Pancreas (tissue), 10 donors: ENCODE measurements around the gene PIGW. TPM values are rescaled to one million over a fixed set of nuclear protein-coding genes. Genes with fewer than 3 reads are reported as not detected.

Source experiments
- ATAC-seq, 4 donors: fragments of 200-7000 bp; cut with Tn5 transposase; one replicate each; pipeline versions ENCODE4 v1.8.0 to v1.9.1; 2020; ENCODE audit warnings: mild to moderate bottlenecking in 4 of 4, moderate library complexity in 4 of 4
- DNase-seq, 6 donors: peaks; one replicate each; pipeline ENCODE4 v3.0.0-alpha.2; 2020
- FAIRE-seq: peaks from 2 replicates; lab custom pipeline; 2012; peaks lifted over from hg19 to GRCh38; lab: Jason Lieb, UNC
- H3K27ac ChIP-seq, 4 donors: fragments of 200-600 bp; sonication (generic); 1 replicate in 3 of 4; 2 replicates in 1 of 4; pipeline versions ENCODE4 v1.5.0 to v1.8.0; 2020
- H3K27me3 ChIP-seq, 4 donors: fragments of 200-600 bp; one replicate each; pipeline ENCODE4 v1.8.0; 2021
- H3K36me3 ChIP-seq, 3 donors: fragments of 200-600 bp; sonication (generic) in 1 of 3; one replicate each; pipeline versions ENCODE4 v1.5.0 to v1.8.0; 2020 to 2021
- H3K4me1 ChIP-seq, 3 donors: fragments of 200-600 bp; one replicate each; pipeline ENCODE4 v1.8.0; 2021
- H3K4me3 ChIP-seq, 4 donors: fragments of 200-600 bp; sonication (generic) in 2 of 4; one replicate each; pipeline versions ENCODE4 v1.5.0 to v1.8.0; 2020 to 2021
- H3K9me3 ChIP-seq, 4 donors: fragments of 200-600 bp; one replicate each; pipeline ENCODE4 v1.8.0; 2021
- WGBS, 2 donors: extraction: QIAGEN DNeasy Blood & Tissue Kit; methylation state at CpG; one replicate each; pipeline ENCODE4 v1.1.7; 2013; 5-methylcytosine and 5-hydroxymethylcytosine counted together
- intact Hi-C, 3 donors: fragments of 100-400 bp; cut with DNase I; formaldehyde crosslinking; loops; one replicate each; pipeline versions ENCODE4 v1.11.1 to v1.14.2; 2022
- polyA plus RNA-seq, 2 donors: library from polyadenylated mRNA; stranded (reverse); fragments of 200-250 nt; gene quantifications; one replicate each; pipeline ENCODE4 v1.2.3, GENCODE V29; 2013
- total RNA-seq, 6 donors: library from RNA; stranded (reverse); fragmentation: NEBNext Ultra II Directional in 4 of 6; extraction: Animal tissue kit (Norgen Biotek cat#: 25700) in 4 of 6; gene quantifications; one replicate each; pipeline versions ENCODE4 v1.2.1 to v1.2.4, GENCODE V29; 2021 to 2023
- TF ChIP-seq, protein P1 (sequence below), 4 donors: fragments of 200-600 bp; sonication (generic) in 3 of 4; IDR thresholded peaks; one replicate each; pipeline versions ENCODE4 v1.5.0 to v1.8.0; 2021; ENCODE audit warnings: antibody characterized with exemption in 4 of 4
- donor health status: healthy with polysubstance abuse.
- donor health status: DM: no; HTN: no; CAD: no; lungs with moderate emphysema.
- donor health status: DM: no; HTN: no; CAD: no.
- donor health status: control.
- donor health status: control.
- donor health status: Bipolar disorder and iron deficiency.
- donor health status: DM: yes; HTN: yes; CAD: no.
- donor health status: DM: no; HTN: no; CAD: no.
- donor health status: DM: no; HTN: no; CAD: no.
- donor health status: DM: yes; HTN: yes; CAD: no.

PIGW gene
- total and polyA plus RNA-seq, 8 donors: 1.1 to 3.9 (median 2.9) TPM

DNA sequence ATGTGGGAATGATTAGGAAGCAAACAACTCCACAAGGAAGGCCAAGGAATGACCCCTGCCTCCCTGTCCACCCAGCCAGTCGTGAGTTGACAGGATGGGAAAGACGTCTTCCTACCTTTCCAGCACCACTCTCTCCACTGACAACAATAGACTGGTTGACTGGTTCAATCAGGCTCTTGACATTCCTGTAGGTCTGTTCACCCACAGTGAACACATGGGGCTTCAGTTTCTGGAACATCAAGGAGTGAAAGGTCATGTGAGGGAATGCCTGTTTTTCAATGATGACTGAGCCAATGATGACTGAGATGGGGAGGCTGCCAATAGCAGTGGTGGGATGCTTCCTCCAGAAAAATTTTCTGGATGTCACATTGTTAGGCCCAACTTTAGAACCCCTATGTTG lies 9.7 kb upstream of the PIGW start:
- WGBS, 2 donors: 84 to 92% methylated on average over 2 of the region's 2 CpGs

DNA sequence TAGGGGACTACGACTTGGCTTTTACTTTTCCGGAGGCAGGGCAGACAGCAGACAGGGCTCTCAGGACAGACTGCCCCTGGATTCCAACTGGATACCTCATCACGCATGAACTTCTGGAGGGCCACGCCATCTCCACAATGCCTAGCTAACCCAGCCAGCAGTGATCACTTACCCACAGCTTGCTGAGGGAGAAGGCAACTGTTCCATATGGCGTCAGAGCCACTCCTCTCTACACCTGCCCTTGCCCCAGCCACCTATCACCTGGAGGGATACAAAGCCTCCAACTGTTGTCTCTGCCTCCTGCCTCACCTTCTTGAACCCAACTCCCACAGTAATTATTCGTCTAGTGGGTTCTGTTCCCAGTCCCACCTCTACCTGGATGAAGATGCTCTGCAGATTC lies 8.9 kb upstream of the PIGW start:
- WGBS, 2 donors: 88 to 97% methylated on average over 6 of the region's 6 CpGs
- intact Hi-C loops: no loop called here
- Histone ChIP-seq H3K4me3 (no peak overlapping the region), H3K27ac (no peak overlapping the region), H3K9me3 (no peaks in the 10 kb centered on the region), H3K4me1 (no peaks in the 10 kb centered on the region), H3K27me3 (no peaks in the 10 kb centered on the region), H3K36me3 (peaks cover 5 to 27% (median 9%) of the 10 kb centered on the region in 3 donors)
- FAIRE-seq: no peak
- DNase-seq: no peak
- no peak for ATAC-seq
- TF ChIP-seq, protein P1, sequence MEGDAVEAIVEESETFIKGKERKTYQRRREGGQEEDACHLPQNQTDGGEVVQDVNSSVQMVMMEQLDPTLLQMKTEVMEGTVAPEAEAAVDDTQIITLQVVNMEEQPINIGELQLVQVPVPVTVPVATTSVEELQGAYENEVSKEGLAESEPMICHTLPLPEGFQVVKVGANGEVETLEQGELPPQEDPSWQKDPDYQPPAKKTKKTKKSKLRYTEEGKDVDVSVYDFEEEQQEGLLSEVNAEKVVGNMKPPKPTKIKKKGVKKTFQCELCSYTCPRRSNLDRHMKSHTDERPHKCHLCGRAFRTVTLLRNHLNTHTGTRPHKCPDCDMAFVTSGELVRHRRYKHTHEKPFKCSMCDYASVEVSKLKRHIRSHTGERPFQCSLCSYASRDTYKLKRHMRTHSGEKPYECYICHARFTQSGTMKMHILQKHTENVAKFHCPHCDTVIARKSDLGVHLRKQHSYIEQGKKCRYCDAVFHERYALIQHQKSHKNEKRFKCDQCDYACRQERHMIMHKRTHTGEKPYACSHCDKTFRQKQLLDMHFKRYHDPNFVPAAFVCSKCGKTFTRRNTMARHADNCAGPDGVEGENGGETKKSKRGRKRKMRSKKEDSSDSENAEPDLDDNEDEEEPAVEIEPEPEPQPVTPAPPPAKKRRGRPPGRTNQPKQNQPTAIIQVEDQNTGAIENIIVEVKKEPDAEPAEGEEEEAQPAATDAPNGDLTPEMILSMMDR (IDR thresholded peaks at IDR 0.05): no peak

More for the DNA sequence above, 9.7 kb upstream of the PIGW start:
- Histone ChIP-seq H3K9me3 (no peaks in the 10 kb centered on the region), H3K27me3 (no peaks in the 10 kb centered on the region), H3K27ac (no peak overlapping the region), H3K36me3 (peaks cover 5 to 27% (median 9%) of the 10 kb centered on the region in 3 donors), H3K4me1 (no peaks in the 10 kb centered on the region), H3K4me3 (no peak overlapping the region)
- TF ChIP-seq, protein P1 (IDR thresholded peaks at IDR 0.05): no peak
- no peak for FAIRE-seq
- DNase-seq: no peak
- intact Hi-C loops: no loop called here
- ATAC-seq: no peak

DNA sequence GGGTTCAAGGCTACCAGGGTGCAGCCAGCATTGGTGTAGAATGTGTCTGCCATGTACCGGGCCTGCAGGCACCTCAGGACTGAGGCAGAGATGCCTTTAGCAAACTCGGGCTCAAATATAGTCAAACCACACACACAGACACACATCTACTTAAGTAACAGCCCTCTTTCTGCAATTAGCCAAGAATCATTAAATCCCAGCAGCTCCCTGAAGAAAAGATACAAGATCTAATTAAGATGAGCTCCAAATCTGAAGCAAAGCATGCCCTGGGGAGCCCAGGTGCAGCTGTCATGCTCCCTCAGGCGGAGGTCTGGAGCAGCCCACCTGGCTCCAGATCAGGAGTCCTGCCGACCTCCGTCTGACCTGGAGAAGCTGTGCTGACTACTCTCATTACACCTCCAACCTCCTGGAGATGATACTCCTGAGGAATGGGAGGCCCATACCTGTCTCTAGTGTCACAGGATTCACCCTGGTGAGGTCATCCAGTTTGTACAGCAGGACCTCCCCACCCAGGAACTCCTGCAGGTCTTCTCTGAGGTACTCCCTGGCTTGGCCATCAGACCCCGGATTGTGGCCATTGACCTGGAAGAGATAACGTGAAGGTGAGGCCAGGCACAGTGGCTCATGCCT lies 7.1 kb upstream of the PIGW start:
- TF ChIP-seq, protein P1 (IDR thresholded peaks at IDR 0.05): no peak
- Histone ChIP-seq H3K27ac (no peak overlapping the region), H3K4me3 (no peak overlapping the region), H3K9me3 (no peaks in the 10 kb centered on the region), H3K36me3 (peaks cover 5 to 27% (median 7%) of the 10 kb centered on the region in 3 donors), H3K27me3 (no peaks in the 10 kb centered on the region), H3K4me1 (no peaks in the 10 kb centered on the region)
- ATAC-seq: no peak
- no peak for FAIRE-seq
- DNase-seq: peak in 1 of 6 donors; percentile 5
- WGBS, 2 donors: 94 to 95% methylated on average over 7 of the region's 7 CpGs
- intact Hi-C loops: no loop called here

DNA sequence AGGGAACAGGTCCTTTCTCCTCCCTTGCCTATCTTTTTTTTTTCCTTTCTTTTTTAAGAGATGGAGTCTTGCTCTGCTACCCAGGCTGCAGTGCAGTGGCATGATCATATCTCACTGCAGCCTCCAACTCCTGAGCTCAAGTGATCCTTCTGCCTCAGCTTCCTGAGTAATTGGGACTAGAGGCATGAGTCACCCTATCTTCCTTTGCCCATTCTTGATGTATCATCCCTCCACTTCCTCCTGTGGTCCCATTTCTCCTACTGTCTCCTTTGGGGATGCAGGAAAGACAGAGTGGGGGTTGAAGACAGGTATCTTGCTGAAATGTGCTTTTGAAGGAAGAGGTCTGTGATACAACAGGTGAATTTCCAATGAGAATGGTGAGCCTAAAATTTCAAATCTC lies 5.7 kb upstream of the PIGW start:
- intact Hi-C loops: no loop called here
- DNase-seq (no peak), FAIRE-seq (no peak), ATAC-seq (no peak)
- TF ChIP-seq, protein P1 (IDR thresholded peaks at IDR 0.05): no peak
- no peak overlapping the region for H3K27ac ChIP-seq
- H3K4me1 ChIP-seq: no peaks in the 10 kb centered on the region
- H3K9me3 ChIP-seq: no peaks in the 10 kb centered on the region
- H3K36me3 ChIP-seq: peaks cover 5 to 24% (median 6%) of the 10 kb centered on the region in 3 donors
- H3K27me3 ChIP-seq: no peaks in the 10 kb centered on the region
- no peak overlapping the region for H3K4me3 ChIP-seq

DNA sequence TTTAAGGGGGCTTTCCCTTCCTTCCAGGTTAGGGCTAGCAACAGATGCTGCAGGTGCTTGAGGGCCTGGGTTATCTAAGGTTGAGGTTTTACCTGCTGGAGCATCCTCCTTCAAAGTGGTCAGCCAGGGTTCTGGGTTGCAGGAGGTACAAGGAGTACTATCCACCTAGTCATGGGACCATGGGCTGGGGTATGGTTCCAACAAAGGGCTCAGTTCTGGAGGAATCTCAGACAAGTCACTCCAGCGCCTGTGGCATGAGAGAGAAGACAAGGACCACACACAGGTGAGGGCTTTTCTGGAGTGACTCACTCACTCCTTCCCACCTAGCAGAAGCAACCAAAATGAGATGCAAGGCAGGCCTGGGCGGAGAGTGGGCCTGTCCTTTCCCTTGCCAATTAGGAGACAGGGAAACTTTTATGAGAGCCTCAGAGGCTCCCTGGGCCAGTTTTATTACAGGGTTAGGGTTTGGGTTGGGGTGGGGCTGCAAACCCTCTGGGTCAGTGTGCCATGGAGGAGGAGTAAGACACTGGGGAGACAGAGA lies 2.3 kb upstream of the PIGW start:
- ATAC-seq (no peak), FAIRE-seq (no peak), DNase-seq (peak in 1 of 6 donors; percentile 8)
- no peak overlapping the region for H3K4me3 ChIP-seq
- TF ChIP-seq, protein P1 (IDR thresholded peaks at IDR 0.05): no peak
- 96 to 97% methylated on average over 2 of the region's 2 CpGs for WGBS, 2 donors
- H3K4me1 ChIP-seq: peaks cover 0 to 5% (median 0%) of the 10 kb centered on the region in 3 donors
- H3K27me3 ChIP-seq: no peaks in the 10 kb centered on the region
- peaks cover 0 to 6% (median 0%) of the 10 kb centered on the region in 3 donors for H3K36me3 ChIP-seq
- no peak overlapping the region for H3K27ac ChIP-seq
- intact Hi-C loops: no loop called here
- no peaks in the 10 kb centered on the region for H3K9me3 ChIP-seq
